DMS79 (cell line): ENCODE results near the gene ATP6V1G2.
"Not testable (repeated sequence)": the region's sequence is repeated elsewhere in the genome, so short reads cannot be mapped to it uniquely, and the experiment has no call there.

Experiments used
- DNase-seq: peaks from one replicate; lab custom pipeline; 2025; lab: John Stamatoyannopoulos, UW

The ATP6V1G2 gene

DNA sequence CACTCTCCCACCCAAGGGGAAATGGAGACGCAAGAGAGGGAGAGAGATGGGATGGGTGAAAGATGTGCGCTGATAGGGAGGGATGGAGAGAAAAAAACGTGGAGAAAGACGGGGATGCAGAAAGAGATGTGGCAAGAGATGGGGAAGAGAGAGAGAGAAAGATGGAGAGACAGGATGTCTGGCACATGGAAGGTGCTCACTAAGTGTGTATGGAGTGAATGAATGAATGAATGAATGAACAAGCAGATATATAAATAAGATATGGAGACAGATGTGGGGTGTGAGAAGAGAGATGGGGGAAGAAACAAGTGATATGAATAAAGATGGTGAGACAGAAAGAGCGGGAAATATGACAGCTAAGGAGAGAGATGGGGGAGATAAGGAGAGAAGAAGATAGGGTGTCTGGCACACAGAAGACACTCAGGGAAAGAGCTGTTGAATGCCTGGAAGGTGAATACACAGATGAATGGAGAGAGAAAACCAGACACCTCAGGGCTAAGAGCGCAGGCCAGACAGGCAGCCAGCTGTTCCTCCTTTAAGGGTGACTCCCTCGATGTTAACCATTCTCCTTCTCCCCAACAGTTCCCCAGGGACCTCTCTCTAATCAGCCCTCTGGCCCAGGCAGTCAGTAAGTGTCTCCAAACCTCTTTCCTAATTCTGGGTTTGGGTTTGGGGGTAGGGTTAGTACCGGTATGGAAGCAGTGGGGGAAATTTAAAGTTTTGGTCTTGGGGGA lies 29.7 kb upstream of the ATP6V1G2 start:
- no peak for DNase-seq

DNA sequence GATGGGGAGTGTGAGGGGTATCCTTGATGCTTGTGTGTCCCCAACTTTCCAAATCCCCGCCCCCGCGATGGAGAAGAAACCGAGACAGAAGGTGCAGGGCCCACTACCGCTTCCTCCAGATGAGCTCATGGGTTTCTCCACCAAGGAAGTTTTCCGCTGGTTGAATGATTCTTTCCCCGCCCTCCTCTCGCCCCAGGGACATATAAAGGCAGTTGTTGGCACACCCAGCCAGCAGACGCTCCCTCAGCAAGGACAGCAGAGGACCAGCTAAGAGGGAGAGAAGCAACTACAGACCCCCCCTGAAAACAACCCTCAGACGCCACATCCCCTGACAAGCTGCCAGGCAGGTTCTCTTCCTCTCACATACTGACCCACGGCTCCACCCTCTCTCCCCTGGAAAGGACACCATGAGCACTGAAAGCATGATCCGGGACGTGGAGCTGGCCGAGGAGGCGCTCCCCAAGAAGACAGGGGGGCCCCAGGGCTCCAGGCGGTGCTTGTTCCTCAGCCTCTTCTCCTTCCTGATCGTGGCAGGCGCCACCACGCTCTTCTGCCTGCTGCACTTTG lies 29.0 kb upstream of the ATP6V1G2 start, which contains the start of gene TNF:
TNF (plus strand) TSS at position 231 of the 567 bp plus-strand sequence; CDS start at position 408, 177 bp downstream.
- DNase-seq, result no peak

DNA sequence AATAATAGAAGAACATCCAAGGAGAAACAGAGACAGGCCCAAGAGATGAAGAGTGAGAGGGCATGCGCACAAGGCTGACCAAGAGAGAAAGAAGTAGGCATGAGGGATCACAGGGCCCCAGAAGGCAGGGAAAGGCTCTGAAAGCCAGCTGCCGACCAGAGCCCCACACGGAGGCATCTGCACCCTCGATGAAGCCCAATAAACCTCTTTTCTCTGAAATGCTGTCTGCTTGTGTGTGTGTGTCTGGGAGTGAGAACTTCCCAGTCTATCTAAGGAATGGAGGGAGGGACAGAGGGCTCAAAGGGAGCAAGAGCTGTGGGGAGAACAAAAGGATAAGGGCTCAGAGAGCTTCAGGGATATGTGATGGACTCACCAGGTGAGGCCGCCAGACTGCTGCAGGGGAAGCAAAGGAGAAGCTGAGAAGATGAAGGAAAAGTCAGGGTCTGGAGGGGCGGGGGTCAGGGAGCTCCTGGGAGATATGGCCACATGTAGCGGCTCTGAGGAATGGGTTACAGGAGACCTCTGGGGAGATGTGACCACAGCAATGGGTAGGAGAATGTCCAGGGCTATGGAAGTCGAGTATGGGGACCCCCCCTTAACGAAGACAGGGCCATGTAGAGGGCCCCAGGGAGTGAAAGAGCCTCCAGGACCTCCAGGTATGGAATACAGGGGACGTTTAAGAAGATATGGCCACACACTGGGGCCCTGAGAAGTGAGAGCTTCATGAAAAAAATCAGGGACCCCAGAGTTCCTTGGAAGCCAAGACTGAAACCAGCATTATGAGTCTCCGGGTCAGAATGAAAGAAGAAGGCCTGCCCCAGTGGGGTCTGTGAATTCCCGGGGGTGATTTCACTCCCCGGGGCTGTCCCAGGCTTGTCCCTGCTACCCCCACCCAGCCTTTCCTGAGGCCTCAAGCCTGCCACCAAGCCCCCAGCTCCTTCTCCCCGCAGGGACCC lies 28.0 kb upstream of the ATP6V1G2 start:
- no peak for DNase-seq

DNA sequence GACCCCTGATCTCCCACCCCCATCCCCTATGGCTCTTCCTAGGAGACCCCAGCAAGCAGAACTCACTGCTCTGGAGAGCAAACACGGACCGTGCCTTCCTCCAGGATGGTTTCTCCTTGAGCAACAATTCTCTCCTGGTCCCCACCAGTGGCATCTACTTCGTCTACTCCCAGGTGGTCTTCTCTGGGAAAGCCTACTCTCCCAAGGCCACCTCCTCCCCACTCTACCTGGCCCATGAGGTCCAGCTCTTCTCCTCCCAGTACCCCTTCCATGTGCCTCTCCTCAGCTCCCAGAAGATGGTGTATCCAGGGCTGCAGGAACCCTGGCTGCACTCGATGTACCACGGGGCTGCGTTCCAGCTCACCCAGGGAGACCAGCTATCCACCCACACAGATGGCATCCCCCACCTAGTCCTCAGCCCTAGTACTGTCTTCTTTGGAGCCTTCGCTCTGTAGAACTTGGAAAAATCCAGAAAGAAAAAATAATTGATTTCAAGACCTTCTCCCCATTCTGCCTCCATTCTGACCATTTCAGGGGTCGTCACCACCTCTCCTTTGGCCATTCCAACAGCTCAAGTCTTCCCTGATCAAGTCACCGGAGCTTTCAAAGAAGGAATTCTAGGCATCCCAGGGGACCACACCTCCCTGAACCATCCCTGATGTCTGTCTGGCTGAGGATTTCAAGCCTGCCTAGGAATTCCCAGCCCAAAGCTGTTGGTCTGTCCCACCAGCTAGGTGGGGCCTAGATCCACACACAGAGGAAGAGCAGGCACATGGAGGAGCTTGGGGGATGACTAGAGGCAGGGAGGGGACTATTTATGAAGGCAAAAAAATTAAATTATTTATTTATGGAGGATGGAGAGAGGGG lies 27.1 kb upstream of the ATP6V1G2 start:
- DNase-seq, result no peak

DNA sequence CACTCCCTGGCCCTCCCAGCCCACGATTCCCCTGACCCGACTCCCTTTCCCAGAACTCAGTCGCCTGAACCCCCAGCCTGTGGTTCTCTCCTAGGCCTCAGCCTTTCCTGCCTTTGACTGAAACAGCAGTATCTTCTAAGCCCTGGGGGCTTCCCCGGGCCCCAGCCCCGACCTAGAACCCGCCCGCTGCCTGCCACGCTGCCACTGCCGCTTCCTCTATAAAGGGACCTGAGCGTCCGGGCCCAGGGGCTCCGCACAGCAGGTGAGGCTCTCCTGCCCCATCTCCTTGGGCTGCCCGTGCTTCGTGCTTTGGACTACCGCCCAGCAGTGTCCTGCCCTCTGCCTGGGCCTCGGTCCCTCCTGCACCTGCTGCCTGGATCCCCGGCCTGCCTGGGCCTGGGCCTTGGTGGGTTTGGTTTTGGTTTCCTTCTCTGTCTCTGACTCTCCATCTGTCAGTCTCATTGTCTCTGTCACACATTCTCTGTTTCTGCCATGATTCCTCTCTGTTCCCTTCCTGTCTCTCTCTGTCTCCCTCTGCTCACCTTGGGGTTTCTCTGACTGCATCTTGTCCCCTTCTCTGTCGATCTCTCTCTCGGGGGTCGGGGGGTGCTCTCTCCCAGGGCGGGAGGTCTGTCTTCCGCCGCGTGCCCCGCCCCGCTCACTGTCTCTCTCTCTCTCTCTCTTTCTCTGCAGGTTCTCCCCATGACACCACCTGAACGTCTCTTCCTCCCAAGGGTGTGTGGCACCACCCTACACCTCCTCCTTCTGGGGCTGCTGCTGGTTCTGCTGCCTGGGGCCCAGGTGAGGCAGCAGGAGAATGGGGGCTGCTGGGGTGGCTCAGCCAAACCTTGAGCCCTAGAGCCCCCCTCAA lies 25.9 kb upstream of the ATP6V1G2 start, which contains the start of gene LTA:
LTA (plus strand) TSS at position 249 of the 871 bp plus-strand sequence; CDS start at position 703, 454 bp downstream.
- no peak for DNase-seq

DNA sequence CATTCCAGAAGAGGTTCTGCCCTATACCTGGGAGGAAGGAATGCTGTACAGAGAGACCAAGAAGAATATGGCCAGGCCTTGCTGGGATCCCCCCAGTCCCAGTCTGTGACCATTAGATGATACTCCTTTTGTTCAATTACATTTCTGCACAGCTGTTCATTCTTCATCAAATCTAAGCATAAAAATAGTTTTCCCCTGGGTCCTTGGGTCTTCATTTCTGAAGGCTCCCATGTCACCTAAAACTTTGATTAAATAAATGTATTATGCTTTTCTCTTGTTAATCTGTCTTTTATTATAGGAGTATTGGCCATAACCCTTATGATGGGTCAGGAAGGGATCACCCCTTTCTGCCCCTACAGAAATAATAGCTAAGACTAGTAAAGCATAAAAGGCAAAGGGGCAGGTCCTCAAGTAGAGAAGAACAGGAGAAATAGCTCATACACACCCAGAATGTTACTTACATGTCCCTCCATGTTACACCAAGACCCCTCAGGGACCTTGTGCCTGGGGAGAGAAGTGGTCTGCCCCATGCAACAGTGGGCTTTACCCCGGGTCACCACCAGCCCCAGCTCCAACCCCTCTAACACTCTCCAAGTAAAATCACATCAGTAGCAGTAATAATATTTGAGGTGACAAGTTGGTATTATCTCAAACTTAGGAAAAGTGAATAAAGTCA lies 23.6 kb upstream of the ATP6V1G2 start:
- DNase-seq, result no peak

DNA sequence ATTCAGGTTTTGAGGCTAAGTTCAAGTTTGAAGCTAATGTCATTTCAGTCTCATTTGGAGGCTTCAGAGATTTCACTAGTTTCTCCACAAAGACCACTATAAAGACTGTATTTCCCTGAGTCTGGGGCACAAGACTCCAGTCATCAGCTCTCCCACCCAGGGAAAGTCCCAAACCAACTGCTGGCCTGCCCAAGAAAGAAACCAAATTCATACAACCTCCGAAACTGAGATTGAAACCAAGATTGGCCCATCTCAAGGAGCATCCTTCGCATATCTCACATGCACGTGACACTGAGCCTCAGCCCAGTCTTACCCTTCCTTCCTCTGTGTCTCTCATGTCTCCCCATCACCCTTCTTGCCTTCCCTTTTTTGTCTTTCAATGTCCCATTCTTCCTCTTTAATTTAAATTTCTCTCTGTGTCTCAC lies 22.1 kb upstream of the ATP6V1G2 start:
- DNase-seq, result no peak

DNA sequence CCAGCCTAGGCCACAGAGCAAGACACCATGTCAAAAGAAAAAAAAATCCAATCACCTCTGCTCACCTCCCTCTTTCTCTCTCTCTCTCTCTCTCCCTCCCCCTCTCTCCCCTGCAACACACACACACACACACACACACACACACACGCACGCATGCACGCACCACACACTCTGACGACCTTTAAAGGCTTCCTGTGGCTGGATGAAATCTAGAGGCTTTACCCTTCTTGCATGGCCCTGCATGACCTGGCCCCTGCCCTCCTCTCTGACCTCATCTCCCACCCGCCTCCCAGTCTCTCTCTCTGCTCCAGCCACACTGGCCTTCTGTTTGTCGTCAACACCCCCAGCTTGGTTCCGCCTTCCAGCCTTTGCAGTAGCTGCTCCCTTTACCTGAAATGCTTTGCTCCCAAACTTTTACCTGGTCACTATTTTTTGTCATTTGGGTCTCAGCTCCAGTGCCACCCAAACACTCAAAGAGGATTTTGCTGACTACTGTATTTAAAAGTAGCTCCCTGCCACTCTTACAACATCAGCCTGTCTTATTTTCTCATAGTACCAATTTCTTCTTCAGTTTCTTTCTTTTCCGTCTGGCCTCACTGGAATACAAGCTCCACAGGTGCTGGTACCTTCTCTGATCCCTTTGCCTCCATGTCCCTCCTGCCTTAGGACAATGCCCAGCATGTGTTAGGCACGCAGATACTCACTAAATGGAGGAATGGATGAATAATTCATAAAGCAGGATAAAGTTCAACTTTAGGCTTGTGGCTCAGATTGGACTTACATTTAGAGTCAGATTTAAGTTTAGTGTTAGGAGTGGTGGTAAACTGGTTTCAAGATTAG lies 21.3 kb upstream of the ATP6V1G2 start:
- DNase-seq, result no peak

DNA sequence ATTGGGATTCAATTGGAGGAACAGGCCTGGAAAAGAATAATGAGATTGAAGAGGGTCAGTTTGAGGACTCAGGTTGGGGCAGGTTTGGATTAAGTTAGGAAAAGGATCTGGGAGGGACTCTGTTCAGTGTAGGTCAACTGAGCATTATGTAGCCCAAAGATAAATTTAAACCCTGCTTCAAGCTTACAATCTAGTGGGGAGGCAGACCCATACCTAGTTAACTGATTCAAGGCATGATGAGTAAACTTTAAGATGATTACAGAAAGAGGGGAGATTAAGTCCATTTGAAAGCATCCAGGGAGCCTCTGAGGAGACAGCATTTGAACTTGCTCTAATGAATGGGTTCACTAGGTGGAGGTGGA lies 14.3 kb upstream of the ATP6V1G2 start:
- DNase-seq, result no peak

DNA sequence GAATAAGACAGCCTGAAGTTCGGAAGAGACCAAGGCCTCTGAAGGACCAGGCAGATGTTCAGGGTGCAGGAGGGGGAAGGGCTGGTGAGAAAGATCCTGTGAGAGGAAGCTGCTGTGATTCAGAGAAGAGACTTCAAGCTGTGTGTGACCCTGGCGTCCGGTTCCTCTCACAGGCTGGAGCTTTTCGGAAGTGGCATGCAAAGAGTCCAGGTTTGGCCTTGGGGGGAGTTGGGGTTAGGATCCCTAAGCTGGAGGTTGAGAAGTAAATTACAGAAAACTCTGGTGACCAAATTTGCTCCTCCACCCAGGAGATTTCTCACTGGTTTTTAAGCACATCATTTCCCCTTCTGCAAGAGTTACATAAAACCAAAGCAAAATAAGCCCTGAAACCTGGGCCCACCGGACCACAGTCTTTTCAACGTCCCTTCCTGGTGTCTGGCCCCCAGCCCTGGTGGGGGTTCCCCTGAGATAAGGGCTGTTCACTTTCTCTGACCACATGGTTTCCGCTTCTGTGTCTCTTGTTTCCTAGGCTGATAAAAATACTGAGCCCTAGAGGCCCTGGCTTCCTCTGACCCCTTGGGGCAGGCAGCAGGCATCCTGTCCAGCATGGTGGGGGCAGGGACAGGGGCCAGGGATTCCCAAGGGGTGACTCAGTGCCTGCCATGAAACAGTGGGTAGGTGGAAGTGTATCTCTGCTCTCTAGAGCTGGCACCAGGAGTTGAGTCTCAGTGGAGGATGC lies 13.7 kb upstream of the ATP6V1G2 start:
- DNase-seq, result no peak

DNA sequence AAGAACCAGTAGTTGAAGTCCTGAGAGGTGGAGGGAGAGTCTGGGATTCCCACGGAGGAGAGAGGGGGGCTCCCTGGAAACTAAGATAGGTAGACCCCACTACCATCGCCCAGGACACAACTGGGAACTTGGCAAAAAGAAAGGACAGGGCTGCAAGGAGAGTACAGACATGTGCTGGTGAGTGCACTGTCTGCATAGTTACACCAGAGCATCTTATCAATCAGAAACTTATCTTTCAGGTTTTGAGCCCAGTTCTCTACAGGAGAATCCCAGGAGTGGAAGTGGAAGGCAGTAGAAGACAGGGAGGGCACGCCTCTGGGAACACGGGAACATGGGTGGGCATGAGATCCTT lies 13.2 kb upstream of the ATP6V1G2 start:
- no peak for DNase-seq

DNA sequence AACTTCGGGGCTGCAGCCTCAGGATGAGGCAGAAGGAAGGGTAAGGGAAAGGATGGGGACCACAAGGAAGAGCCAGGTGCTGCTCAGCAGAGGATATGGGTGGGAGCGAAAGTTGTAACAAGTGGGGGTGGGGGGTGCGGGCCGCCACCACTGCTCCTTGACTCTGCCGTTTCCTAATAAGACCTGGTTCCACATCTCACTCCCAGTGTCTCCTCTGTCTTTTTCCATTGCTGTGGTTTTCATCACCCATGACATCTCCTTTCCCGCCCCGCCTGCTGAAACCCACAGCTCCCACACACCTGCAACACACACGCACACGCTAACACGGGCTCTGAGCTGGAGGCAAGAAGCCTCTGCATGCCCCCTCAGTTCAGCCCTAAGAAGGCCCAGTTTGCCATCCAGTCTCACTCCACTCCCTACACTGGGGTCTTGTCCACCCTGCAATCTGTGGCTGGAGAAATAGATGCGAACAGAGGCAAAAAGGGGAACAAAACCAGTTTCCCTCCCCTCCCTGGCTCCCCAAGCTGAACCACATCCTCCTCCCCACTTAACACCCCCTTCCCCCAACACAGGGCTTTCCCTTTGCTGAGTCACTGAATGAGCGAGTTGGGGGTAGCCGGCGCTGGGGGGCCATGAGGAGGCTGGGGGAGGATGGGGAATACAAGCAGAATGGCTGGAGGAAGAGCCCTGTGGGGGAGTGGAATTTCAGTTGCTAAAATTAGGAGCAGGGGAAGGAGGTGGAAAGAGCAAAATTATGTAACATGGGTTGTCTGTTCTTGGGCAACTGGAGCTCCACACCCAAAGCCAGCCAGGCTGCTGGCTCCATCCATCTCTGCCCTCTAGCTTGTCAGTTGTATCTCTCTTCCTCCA lies 12.5 kb upstream of the ATP6V1G2 start:
- DNase-seq, result no peak

DNA sequence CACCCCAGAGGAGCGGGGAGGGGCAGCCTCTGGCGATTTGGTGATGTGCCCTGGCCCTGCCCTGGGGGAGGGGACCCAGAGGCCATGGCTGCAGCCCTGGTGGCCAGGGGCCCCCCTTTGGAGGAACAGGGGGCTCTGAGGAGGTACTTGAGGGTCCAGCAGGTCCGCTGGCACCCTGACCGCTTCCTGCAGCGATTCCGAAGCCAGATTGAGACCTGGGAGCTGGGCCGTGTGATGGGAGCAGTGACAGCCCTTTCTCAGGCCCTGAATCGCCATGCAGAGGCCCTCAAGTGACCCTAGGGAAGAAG lies 11.9 kb upstream of the ATP6V1G2 start:
- no peak for DNase-seq

DNA sequence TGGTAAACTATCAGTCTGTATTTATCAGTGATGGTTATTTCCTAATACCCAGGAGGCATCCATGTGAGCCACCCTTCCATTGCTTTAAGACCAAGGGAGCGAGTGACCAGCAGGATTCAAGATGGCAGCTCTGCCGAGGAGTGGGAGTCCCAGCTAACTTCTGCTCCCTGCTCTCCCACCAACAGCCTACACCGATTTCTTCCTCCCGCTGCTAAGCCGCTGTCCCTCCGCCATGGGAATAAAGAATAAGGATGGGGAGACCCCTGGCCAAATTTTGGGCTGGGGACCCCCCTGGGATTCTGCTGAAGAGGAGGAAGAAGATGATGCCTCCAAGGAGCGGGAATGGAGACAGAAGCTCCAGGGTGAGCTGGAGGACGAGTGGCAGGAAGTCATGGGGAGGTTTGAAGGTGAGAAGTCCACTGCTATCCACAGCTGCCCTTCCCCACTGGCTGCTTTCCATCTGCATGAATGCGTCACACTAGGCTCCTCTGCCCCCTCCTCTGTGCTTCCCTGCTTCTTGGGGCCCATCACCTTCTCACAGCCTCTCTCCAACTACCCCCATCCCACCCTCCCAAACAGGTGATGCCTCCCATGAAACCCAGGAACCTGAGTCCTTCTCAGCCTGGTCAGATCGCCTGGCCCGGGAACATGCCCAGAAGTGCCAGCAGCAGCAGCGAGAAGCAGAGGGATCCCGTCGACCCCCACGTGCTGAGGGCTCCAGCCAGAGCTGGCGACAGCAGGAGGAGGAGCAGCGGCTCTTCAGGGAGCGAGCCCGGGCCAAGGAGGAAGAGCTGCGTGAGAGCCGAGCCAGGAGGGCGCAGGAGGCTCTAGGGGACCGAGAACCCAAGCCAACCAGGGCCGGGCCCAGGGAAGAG lies 11.3 kb upstream of the ATP6V1G2 start:
- DNase-seq, result no peak

DNA sequence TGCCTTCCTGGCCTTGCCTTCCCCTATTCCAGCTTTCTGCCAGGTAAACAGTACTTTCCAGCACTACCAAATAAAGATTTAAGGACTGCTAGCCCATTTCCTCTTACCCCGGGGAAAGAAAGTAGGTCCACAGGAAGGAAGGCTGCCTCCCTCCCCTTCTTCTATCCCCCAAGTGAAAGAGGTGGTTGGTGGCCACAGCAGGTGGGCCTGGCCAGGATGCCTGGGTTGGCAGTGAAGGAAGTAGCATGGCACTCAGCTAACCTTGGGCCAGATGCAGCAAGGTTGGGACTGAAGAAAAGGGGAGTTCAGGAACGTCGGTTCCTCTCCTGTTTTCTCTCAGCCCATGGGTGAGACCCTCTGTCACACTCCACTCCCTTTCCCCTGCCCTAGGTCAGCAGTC lies 9.9 kb upstream of the ATP6V1G2 start:
- DNase-seq, result no peak

DNA sequence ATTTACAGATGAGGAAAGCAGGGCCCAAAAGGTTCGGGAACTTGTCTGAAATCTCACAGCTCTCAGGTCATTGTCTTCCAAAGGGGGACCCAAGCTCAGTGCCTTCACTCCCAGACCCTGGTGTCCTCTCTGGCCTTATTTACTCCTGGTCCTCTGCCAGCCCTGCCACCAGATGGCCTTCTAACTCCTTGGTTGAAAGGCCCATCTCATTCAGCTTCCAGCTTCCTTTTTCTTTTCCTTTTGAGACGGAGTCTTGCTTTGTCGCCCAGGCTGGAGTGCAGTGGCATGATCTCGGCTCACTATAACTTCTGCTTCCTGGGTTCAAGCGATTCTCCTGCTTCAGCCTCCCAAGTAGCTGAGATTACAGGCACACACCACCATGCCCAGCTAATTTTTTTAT lies 5.0 kb upstream of the ATP6V1G2 start:
- DNase-seq, result not testable (repeated sequence)

DNA sequence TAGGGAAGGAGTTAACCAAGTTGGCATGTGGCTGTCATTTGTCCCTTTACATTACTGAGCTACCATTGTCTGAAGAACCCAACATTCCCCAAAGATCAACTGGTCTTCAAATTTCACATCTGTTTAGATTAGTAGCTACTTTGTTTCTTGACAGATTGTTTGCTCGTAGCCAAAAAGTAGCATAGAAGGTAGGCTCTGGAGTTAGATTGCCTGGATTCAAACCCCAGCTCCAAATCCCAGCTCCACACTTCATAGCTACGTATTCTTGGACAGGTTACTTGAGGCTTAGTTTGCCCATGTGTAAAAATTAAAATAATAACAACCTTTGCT lies 2.1 kb upstream of the ATP6V1G2 start:
- no peak for DNase-seq
